NB4 (cell line): ENCODE data around the gene RAET1E.
"Not testable (repeated sequence)": the region's sequence is repeated elsewhere in the genome, so short reads cannot be mapped to it uniquely, and the experiment has no call there.

Source experiments
- DNase-seq: peaks from one replicate; pipeline ENCODE4 v3.0.0; 2010; ENCODE audit warnings: low read depth
- H3K4me3 ChIP-seq: one replicate; pipeline ENCODE4 v1.5.1; 2011; ENCODE audit warnings: mild to moderate bottlenecking, low read depth, low read length, moderate library complexity
- MYC ChIP-seq: IDR thresholded peaks from 2 replicates; pipeline ENCODE4 v1.6.1; 2011; ENCODE audit warnings: low read depth, low read length
- POLR2A ChIP-seq: IDR thresholded peaks from 2 replicates; pipeline ENCODE4 v1.6.1; 2011; ENCODE audit warnings: mild to moderate bottlenecking; ENCODE audit not compliant: insufficient read length; ENCODE audit errors: extremely low read depth
- TF ChIP-seq, protein P1 (sequence below): IDR thresholded peaks from 2 replicates; pipeline ENCODE4 v1.6.1; 2011; ENCODE audit warnings: low read depth, low read length
- TF ChIP-seq, protein P2 (sequence below): IDR thresholded peaks from one replicate; pipeline ENCODE4 v1.5.1; 2012; ENCODE audit warnings: low read depth, low read length

RAET1E gene

DNA sequence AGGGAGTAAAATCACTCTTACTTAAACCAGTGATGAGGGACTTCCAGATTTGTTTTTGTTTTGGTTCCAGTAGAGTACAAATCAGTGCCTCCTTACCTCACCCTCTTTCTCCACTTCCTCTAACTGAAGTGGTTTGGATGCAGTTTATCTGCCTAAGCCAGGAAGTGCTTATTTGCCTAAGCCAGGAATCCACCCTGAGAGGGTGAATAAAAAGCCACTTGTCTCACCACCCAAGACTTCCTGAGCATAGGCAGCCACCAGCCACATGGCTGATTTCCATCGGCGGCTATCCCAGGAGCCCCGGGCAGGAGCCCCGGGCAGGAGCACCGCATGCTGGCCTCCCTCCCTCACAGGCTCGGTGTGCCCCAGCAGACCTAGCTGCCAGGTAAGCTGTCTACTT, 45.7 kb downstream of the RAET1E start:
- TF ChIP-seq MYC (no peak), POLR2A (no peak)
- TF ChIP-seq, protein P1, sequence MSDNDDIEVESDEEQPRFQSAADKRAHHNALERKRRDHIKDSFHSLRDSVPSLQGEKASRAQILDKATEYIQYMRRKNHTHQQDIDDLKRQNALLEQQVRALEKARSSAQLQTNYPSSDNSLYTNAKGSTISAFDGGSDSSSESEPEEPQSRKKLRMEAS, result no peak
- TF ChIP-seq, protein P2, sequence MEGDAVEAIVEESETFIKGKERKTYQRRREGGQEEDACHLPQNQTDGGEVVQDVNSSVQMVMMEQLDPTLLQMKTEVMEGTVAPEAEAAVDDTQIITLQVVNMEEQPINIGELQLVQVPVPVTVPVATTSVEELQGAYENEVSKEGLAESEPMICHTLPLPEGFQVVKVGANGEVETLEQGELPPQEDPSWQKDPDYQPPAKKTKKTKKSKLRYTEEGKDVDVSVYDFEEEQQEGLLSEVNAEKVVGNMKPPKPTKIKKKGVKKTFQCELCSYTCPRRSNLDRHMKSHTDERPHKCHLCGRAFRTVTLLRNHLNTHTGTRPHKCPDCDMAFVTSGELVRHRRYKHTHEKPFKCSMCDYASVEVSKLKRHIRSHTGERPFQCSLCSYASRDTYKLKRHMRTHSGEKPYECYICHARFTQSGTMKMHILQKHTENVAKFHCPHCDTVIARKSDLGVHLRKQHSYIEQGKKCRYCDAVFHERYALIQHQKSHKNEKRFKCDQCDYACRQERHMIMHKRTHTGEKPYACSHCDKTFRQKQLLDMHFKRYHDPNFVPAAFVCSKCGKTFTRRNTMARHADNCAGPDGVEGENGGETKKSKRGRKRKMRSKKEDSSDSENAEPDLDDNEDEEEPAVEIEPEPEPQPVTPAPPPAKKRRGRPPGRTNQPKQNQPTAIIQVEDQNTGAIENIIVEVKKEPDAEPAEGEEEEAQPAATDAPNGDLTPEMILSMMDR, result no peak
- DNase-seq, result peak; percentile 19
- H3K4me3 ChIP-seq, result no peak overlapping the region

GRCh38 chr6:149851461-149852110, 46.3 kb downstream of the RAET1E start:
- no peak overlapping the region for H3K4me3 ChIP-seq
- no peak for DNase-seq
- TF ChIP-seq, protein P2, result no peak
- TF ChIP-seq MYC, result no peak
- TF ChIP-seq POLR2A, result no peak
- TF ChIP-seq, protein P1, result no peak

GRCh38 chr6:149848343-149848742, 49.6 kb downstream of the RAET1E start:
- not testable (repeated sequence) for DNase-seq, H3K4me3 ChIP-seq
